Urinary bladder (tissue), 4 donors: ENCODE data around the gene THUMPD1. TPM values are rescaled to one million over a fixed set of nuclear protein-coding genes. Genes with fewer than 3 reads are reported as not detected.
"Not testable (repeated sequence)": the region's sequence is repeated elsewhere in the genome, so short reads cannot be mapped to it uniquely, and the experiment has no call there.

Experiments used
- DNase-seq: peaks from one replicate; pipeline ENCODE4 v3.0.0-alpha.2; 2015; ENCODE audit errors: extremely low spot score
- H3K27ac ChIP-seq: one replicate; pipeline ENCODE4 v1.5.1; 2013; ENCODE audit warnings: low read depth, mild to moderate bottlenecking, moderate library complexity
- H3K36me3 ChIP-seq: one replicate; pipeline ENCODE4 v1.6.1; 2013; ENCODE audit warnings: mild to moderate bottlenecking, moderate library complexity; ENCODE audit not compliant: insufficient read depth
- H3K4me1 ChIP-seq: one replicate; pipeline ENCODE4 v1.6.1; 2013; ENCODE audit warnings: mild to moderate bottlenecking, moderate library complexity; ENCODE audit not compliant: insufficient read depth
- H3K4me3 ChIP-seq: one replicate; pipeline ENCODE4 v1.5.1; 2013; ENCODE audit warnings: low read depth, low read length
- WGBS: extraction: QIAGEN DNeasy Blood & Tissue Kit; methylation state at CpG from one replicate; pipeline ENCODE4 v1.1.7; 2013; 5-methylcytosine and 5-hydroxymethylcytosine counted together
- polyA plus RNA-seq: library from polyadenylated mRNA; stranded (reverse); fragments of 200-250 nt; gene quantifications from one replicate; pipeline ENCODE4 v1.2.3, GENCODE V29; 2013
- total RNA-seq: library from RNA; depleted of rRNA; stranded (reverse); fragments of >200 nt; gene quantifications from one replicate; pipeline ENCODE4 v1.2.3, GENCODE V29; 2014
- donor health status: healthy with polysubstance abuse.
- donor health status: healthy.

THUMPD1 gene
- total and polyA plus RNA-seq, 2 donors: 44.4 to 74.9 TPM

DNA sequence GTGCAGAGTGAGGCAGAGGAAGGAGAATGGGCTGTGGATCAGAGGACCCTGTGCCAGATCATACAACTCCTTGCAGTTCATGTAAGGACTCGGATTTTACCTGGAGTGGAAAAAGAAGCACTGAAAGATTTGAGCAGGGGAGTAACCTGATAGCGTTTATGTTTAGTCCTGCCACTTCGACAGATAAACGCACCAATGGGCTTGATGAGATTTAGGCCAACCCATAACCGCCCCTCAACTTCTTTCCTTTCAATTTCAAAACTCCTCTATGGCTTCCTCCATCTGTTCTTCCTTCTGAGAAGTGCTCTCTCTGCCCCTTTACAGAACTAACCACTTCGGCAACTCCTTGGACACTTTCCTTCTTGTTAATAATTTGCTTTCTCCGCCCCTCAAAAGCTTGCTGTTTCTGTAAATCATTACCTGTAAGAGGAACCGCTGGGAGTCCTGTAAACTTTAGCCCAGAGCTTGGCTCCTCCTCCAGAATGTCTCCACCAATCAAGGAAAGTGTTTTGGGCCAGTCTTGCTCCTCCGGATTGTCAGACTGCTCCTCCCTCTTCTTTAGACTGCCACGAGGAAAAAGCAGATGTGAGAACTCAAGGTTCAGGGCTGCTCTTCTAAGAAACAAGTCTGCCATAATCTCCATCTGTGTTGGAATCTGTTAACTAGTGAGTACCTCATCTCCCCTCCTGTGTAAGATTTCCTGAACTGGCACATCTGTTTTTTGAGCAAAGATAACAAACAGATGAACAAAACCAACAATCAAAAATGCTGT lies 22.0 kb upstream of the THUMPD1 start, which contains the start of gene ACSM3:
ACSM3 (plus strand) TSS at position 554 of the 772 bp plus-strand sequence. CDS start 6,021 bp downstream, outside the sequence.
- Histone ChIP-seq H3K36me3 (no peaks in the 10 kb centered on the region), H3K4me1 (no peaks in the 10 kb centered on the region), H3K4me3 (peak within 1 kb of the TSS; percentile 12), H3K27ac (peak within 1 kb of the TSS; percentile 61)
- peak; percentile 90 for DNase-seq
- 14% methylated on average over 10 of the region's 10 CpGs for WGBS

DNA sequence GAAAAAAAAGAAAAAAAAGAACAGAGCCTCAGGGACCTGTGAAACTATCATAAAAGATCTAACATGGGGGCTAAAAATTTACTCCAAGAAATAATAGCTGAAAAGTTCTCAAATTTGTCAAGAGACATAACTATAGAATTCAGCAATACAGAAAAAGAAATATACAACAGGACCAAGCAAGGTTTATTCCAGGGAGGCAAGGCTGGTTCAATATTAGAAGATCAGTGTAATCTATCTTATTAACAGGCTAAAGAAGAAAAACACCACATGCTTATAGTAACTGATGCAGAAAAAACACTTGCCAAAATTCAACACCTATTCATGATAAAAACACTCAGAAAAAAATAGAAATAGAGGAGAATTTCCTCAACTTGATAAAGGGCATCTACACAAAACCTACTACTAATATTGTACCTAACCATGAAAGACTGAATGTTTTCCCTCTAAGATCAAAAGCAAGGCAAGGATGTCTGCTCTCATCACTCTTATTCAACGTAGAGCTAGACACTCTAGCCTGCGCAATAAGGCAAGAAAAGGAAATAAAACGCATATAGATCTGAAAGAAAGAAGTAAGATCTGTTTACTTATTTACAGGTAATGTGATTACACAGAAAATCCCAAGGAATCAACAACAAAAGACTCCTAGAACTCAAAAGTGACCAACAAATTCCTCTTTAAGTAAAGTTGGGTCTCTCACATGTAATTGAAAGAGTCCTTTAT lies 20.9 kb upstream of the THUMPD1 start:
- WGBS: 96% methylated on average over 3 of the region's 3 CpGs
- no peaks in the 10 kb centered on the region for H3K4me1 ChIP-seq
- DNase-seq: no peak
- no peak overlapping the region for H3K27ac ChIP-seq
- H3K36me3 ChIP-seq: no peaks in the 10 kb centered on the region
- H3K4me3 ChIP-seq: no peak overlapping the region

- WGBS: 81% methylated on average over 1 of the region's 1 CpG
- no peaks in the 10 kb centered on the region for H3K36me3 ChIP-seq
- DNase-seq: no peak
- no peaks in the 10 kb centered on the region for H3K4me1 ChIP-seq
- H3K4me3 ChIP-seq: no peak overlapping the region
- H3K27ac ChIP-seq: no peak overlapping the region
These were observed 19.6 kb upstream of the THUMPD1 start for GRCh38 chr16:20761175-20761574.

GRCh38 chr16:20760346-20760745 lies 18.7 kb upstream of the THUMPD1 start:
- no peak for DNase-seq
- no peaks in the 10 kb centered on the region for H3K4me1 ChIP-seq
- no peak overlapping the region for H3K27ac ChIP-seq
- no peaks in the 10 kb centered on the region for H3K36me3 ChIP-seq
- 56% methylated on average over 2 of the region's 2 CpGs for WGBS
- H3K4me3 ChIP-seq: no peak overlapping the region

DNA sequence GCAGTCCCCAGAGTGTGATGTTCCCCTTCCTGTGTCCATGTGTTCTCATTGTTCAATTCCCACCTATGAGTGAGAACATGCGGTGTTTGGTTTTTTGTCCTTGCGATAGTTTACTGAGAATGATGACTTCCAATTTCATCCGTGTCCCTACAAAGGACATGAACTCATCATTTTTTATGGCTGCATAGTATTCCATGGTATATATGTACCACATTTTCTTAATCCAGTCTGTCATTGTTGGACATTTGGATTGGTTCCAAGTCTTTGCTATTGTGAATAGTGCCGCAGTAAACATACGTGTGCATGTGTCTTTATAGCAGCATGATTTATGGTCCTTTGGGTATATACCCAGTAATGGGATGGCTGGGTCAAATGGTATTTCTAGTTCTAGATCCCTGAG lies 14.2 kb upstream of the THUMPD1 start:
- DNase-seq, H3K27ac ChIP-seq, H3K36me3 ChIP-seq, H3K4me1 ChIP-seq, H3K4me3 ChIP-seq: not testable (repeated sequence)
- 93% methylated on average over 3 of the region's 5 CpGs for WGBS

DNA sequence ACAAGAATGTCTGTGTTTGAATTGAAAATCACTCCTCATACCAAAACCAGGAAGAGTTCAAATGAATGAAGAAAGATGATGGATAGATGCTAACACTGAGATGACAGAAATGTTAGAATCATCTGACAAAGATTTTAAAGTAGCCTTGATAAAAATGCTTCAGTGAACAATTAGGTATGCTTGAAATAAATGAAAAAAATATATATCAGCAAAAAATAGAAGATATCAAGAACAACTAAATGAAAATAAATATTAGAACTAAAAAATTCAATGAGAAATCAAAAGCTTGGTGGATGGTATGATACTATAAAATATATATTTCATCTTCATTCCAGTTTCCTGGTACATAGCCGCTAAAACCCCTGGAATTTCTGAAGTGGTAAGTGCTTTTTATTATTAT lies 13.6 kb upstream of the THUMPD1 start:
- H3K27ac ChIP-seq: no peak overlapping the region
- WGBS: 73% methylated on average over 1 of the region's 1 CpG
- no peaks in the 10 kb centered on the region for H3K36me3 ChIP-seq
- DNase-seq: no peak
- no peak overlapping the region for H3K4me3 ChIP-seq
- no peaks in the 10 kb centered on the region for H3K4me1 ChIP-seq

DNA sequence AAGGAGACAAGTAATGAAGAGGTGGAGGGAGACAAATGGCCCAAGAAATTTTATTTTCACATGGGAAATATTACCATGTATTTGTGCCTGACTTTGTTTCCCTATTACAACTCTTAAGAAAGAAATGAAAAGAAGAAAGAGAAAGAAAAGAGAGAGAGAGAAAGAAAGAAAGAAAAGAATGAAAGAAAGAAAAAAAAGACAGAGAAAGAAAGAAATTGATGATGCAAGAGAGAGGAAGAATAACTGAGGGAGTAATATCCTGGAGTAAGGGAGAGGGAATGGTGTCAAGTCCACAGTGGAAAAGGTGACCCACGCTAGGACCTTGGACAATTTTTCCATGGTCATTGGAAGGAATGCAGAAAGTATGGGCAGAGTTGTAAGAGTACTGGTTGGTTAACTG lies 12.1 kb upstream of the THUMPD1 start:
- Histone ChIP-seq H3K27ac (no peak overlapping the region), H3K4me3 (no peak overlapping the region), H3K4me1 (no peaks in the 10 kb centered on the region), H3K36me3 (no peaks in the 10 kb centered on the region)
- 64% methylated on average over 1 of the region's 1 CpG for WGBS
- no peak for DNase-seq

DNA sequence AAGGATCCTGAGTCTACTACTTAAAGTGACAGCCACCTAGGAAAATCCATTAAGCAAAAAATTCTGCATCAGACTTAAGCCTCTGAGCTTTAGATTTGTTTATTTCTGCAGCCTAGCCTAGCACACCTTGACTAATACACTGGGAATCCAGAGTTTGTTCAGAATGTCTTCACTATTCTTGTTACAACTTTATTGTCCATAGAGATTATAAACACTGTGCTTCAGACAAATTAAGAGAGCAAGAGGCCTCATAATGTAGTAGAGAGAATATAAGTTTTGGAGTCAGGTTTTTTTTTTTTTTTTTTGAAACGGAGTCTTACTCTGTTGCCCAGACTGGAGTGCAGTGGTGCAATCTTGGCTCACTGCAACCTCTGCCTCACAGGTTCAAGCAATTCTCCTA lies 8.9 kb upstream of the THUMPD1 start:
- Histone ChIP-seq H3K27ac (no peak overlapping the region), H3K4me3 (no peak overlapping the region), H3K36me3 (no peaks in the 10 kb centered on the region), H3K4me1 (no peaks in the 10 kb centered on the region)
- no peak for DNase-seq
- 95% methylated on average over 1 of the region's 1 CpG for WGBS

- Histone ChIP-seq H3K4me1 (no peaks in the 10 kb centered on the region), H3K4me3 (no peak overlapping the region), H3K27ac (no peak overlapping the region), H3K36me3 (no peaks in the 10 kb centered on the region)
- WGBS: 89% methylated on average over 1 of the region's 1 CpG
- no peak for DNase-seq
These were observed 7.9 kb upstream of the THUMPD1 start for GRCh38 chr16:20749474-20749873.

DNA sequence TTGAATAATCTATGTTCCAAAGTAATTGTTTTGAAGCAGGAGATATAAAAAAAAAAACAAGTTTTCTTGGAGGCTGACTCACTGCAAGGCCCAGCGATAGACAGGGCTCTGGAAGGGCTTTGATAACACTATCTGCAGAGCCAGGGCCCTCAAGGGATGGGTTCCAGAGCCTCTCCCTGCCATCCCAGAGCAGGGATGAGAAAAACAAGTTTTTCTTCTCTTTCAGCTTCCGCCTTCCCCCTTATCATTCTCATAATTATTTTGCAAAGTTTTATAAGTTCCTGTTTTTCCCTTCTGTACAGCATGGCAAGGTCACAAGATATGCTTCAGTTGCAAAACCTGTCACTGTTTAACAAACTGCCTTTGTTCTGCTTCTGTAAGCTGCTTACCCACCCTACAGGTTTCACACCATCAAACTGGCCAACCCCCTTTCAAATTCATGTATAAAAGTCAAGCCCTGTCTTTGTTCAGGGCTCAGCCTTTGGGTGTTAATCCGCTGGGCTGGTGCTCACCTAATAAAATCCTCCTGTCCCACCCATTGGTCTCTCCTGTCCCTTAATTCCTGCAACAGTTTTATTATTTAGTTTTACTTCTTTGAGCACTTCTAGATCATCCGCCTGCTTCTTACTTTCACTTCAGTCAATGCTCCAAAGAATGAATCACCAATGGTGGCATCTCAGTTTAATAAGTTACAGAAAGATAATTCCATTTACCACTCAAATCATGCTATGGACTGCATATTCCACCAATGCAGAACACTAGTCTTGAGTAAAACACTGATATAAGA lies 5.6 kb upstream of the THUMPD1 start:
- Histone ChIP-seq H3K4me1 (no peaks in the 10 kb centered on the region), H3K27ac (no peak overlapping the region), H3K36me3 (no peaks in the 10 kb centered on the region), H3K4me3 (no peak overlapping the region)
- 74% methylated on average over 4 of the region's 4 CpGs for WGBS
- DNase-seq: no peak

- no peaks in the 10 kb centered on the region for H3K4me1 ChIP-seq
- 96% methylated on average over 3 of the region's 3 CpGs for whole genome bisulfite sequencing
These were observed 4.8 kb upstream of the THUMPD1 start for GRCh38 chr16:20746461-20746860.

GRCh38 chr16:20744922-20745440 lies 3.4 kb upstream of the THUMPD1 start:
- H3K4me3 ChIP-seq: no peak overlapping the region
- H3K4me1 ChIP-seq: no peaks in the 10 kb centered on the region
- no peak for DNase-seq
- no peak overlapping the region for H3K27ac ChIP-seq
- WGBS: 58% methylated on average over 7 of the region's 7 CpGs
- H3K36me3 ChIP-seq: no peaks in the 10 kb centered on the region

More at GRCh38 chr16:20746461-20746860, 4.8 kb upstream of the THUMPD1 start:
- no peak overlapping the region for H3K27ac ChIP-seq
- no peak for DNase-seq
- no peak overlapping the region for H3K4me3 ChIP-seq
- H3K36me3 ChIP-seq: no peaks in the 10 kb centered on the region

GRCh38 chr16:20743591-20743990 lies 2.0 kb upstream of the THUMPD1 start:
- Histone ChIP-seq H3K27ac (no peak overlapping the region), H3K4me3 (no peak overlapping the region), H3K36me3 (no peaks in the 10 kb centered on the region), H3K4me1 (no peaks in the 10 kb centered on the region)
- no peak for DNase-seq
